ENCODE measurements around the gene THAP10. TPM values are rescaled to one million over a fixed set of nuclear protein-coding genes. Genes with fewer than 3 reads are reported as not detected.
"Not testable (repeated sequence)": the region's sequence is repeated elsewhere in the genome, so short reads cannot be mapped to it uniquely, and the experiment has no call there.

THAP10 gene
- total RNA-seq, 6 donors from 2014 or later = 1.6 to 4.0 (median 2.1) TPM

GRCh38 chr15:70875001-70875782 lies 17.0 kb downstream of the THAP10 start:
- peak in 1 of 2 donors; percentile 61 for ATAC-seq (ENCODE audit: low FRiP score in 2 of 2)
- TF ChIP-seq POLR2AphosphoS5 (IDR thresholded peaks at IDR 0.05) (no peak), EP300 (IDR thresholded peaks at IDR 0.05) (no peak), POLR2A (IDR thresholded peaks at IDR 0.05) (no peak)
- TF ChIP-seq, protein P1, sequence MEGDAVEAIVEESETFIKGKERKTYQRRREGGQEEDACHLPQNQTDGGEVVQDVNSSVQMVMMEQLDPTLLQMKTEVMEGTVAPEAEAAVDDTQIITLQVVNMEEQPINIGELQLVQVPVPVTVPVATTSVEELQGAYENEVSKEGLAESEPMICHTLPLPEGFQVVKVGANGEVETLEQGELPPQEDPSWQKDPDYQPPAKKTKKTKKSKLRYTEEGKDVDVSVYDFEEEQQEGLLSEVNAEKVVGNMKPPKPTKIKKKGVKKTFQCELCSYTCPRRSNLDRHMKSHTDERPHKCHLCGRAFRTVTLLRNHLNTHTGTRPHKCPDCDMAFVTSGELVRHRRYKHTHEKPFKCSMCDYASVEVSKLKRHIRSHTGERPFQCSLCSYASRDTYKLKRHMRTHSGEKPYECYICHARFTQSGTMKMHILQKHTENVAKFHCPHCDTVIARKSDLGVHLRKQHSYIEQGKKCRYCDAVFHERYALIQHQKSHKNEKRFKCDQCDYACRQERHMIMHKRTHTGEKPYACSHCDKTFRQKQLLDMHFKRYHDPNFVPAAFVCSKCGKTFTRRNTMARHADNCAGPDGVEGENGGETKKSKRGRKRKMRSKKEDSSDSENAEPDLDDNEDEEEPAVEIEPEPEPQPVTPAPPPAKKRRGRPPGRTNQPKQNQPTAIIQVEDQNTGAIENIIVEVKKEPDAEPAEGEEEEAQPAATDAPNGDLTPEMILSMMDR (IDR thresholded peaks at IDR 0.05) = peak in 3 of 6 experiments; percentile 9 to 35 (median 29)
- no peaks in the 10 kb centered on the region for H3K9me3 ChIP-seq
- no peaks in the 10 kb centered on the region for H3K4me1 ChIP-seq
- no peak overlapping the region for H3K27ac ChIP-seq
- H3K4me3 ChIP-seq = no peak overlapping the region
- no peaks in the 10 kb centered on the region for H3K36me3 ChIP-seq
- DNase-seq = no peak
- no peaks in the 10 kb centered on the region for H3K27me3 ChIP-seq
- WGBS, 2 donors = 78 to 81% methylated on average over 7 of the region's 7 CpGs

GRCh38 chr15:70873232-70874054 lies 18.8 kb downstream of the THAP10 start:
- no peak overlapping the region for H3K4me3 ChIP-seq
- H3K9me3 ChIP-seq = no peaks in the 10 kb centered on the region
- H3K27ac ChIP-seq = no peak overlapping the region
- TF ChIP-seq EP300 (IDR thresholded peaks at IDR 0.05) = no peak
- no peak for TF ChIP-seq POLR2A (IDR thresholded peaks at IDR 0.05)
- TF ChIP-seq POLR2AphosphoS5 (IDR thresholded peaks at IDR 0.05) = no peak
- TF ChIP-seq, protein P1 (IDR thresholded peaks at IDR 0.05) = no peak
- ATAC-seq (ENCODE audit: low FRiP score in 2 of 2) (no peak), DNase-seq (no peak)
- H3K4me1 ChIP-seq = peaks cover 0 to 2% (median 0%) of the 10 kb centered on the region in 4 donors
- H3K27me3 ChIP-seq = no peaks in the 10 kb centered on the region
- no peaks in the 10 kb centered on the region for H3K36me3 ChIP-seq
- 87 to 98% methylated on average over 2 of the region's 2 CpGs for WGBS, 2 donors

- H3K27me3 ChIP-seq; H3K36me3 ChIP-seq; H3K4me3 ChIP-seq; H3K4me1 ChIP-seq; ATAC-seq (ENCODE audit: low FRiP score in 2 of 2); H3K9me3 ChIP-seq; H3K27ac ChIP-seq: not testable (repeated sequence)
- peak in 1 of 2 donors; percentile 81 for DNase-seq
- WGBS, 2 donors = 93 to 100% methylated on average over 5 to 21 of the region's 34 CpGs
These were observed 20.7 kb downstream of the THAP10 start for GRCh38 chr15:70871490-70871889.

DNA sequence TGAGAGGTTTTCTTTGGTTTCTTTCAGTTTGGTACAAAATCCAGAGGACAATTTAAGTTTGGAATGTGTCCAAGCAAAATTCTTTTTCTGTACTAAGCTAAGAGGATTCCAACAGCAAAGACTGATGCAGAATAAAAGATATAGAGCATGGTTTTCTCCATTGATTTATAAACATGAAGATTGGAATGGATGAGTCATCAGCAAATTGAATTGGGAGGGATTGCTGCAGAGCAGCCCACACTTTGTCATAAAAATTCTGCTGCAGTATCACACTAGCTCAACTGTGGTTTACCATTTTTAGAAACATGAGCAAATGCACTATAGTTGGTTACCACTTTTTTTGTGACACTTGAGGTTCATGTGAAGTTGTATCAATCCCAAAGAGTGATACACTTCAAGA lies 22.2 kb downstream of the THAP10 start:
- ATAC-seq (ENCODE audit: low FRiP score in 2 of 2) (peak in 1 of 2 donors; percentile 70), DNase-seq (no peak)
- Histone ChIP-seq H3K9me3 (no peaks in the 10 kb centered on the region), H3K36me3 (no peaks in the 10 kb centered on the region), H3K27me3 (no peaks in the 10 kb centered on the region), H3K4me1 (peaks cover 0 to 6% (median 0%) of the 10 kb centered on the region in 4 donors), H3K27ac (no peak overlapping the region), H3K4me3 (no peak overlapping the region)
- TF ChIP-seq, protein P1 (IDR thresholded peaks at IDR 0.05) = no peak
- no peak for TF ChIP-seq POLR2A (IDR thresholded peaks at IDR 0.05)
- TF ChIP-seq POLR2AphosphoS5 (IDR thresholded peaks at IDR 0.05) = no peak
- no peak for TF ChIP-seq EP300 (IDR thresholded peaks at IDR 0.05)

GRCh38 chr15:70869346-70869745 lies 22.9 kb downstream of the THAP10 start:
- no peak for ATAC-seq (ENCODE audit: low FRiP score in 2 of 2)
- no peak overlapping the region for H3K4me3 ChIP-seq
- no peak for DNase-seq
- WGBS, 2 donors = 88 to 94% methylated on average over 3 of the region's 3 CpGs
- H3K4me1 ChIP-seq = peaks cover 0 to 6% (median 0%) of the 10 kb centered on the region in 4 donors
- H3K36me3 ChIP-seq = no peaks in the 10 kb centered on the region
- no peaks in the 10 kb centered on the region for H3K27me3 ChIP-seq
- no peaks in the 10 kb centered on the region for H3K9me3 ChIP-seq
- H3K27ac ChIP-seq = no peak overlapping the region
- no peak for TF ChIP-seq POLR2AphosphoS5 (IDR thresholded peaks at IDR 0.05)

All from upper lobe of left lung (tissue), 6 donors.